Body of pancreas (tissue), 4 donors: ENCODE measurements around the gene IL1RAPL1.

ENCODE experiments used
- POLR2A ChIP-seq, 3 donors: fragments of 450-650 bp; IDR thresholded peaks; one replicate each; pipeline ENCODE4 v1.6.1; 2016; ENCODE audit warnings: antibody characterized with exemption in 3 of 3, mild to moderate bottlenecking in 2 of 3
- TF ChIP-seq, protein P1 (sequence below), 7 experiments: fragments of 450-650 bp in 4 of 7; fragments of 200-600 bp in 3 of 7; sonication (generic) in 3 of 7; IDR thresholded peaks; one replicate each; pipeline ENCODE4 v1.5.1; 2016 to 2019; ENCODE audit warnings: antibody characterized with exemption in 7 of 7

DNA sequence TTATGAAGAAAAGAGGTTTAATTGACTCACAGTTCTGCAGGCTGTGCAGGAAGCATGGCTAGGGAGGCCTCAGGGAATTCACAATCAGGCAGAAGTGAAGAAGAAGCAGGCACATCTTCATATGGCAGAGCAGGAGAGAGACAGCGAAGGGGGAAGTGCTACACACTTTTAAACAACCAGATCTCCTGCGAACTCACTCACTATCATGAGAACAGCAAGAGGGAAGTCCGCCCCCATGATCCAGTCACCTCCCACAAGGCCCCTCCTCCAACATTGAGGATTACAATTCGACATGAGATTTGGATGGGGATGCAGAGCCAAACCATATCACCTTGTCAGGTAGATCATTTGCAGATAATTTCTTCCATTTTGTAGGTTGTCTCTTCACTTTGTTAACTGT lies 1072.7 kb downstream of the IL1RAPL1 start:
- TF ChIP-seq, protein P1, sequence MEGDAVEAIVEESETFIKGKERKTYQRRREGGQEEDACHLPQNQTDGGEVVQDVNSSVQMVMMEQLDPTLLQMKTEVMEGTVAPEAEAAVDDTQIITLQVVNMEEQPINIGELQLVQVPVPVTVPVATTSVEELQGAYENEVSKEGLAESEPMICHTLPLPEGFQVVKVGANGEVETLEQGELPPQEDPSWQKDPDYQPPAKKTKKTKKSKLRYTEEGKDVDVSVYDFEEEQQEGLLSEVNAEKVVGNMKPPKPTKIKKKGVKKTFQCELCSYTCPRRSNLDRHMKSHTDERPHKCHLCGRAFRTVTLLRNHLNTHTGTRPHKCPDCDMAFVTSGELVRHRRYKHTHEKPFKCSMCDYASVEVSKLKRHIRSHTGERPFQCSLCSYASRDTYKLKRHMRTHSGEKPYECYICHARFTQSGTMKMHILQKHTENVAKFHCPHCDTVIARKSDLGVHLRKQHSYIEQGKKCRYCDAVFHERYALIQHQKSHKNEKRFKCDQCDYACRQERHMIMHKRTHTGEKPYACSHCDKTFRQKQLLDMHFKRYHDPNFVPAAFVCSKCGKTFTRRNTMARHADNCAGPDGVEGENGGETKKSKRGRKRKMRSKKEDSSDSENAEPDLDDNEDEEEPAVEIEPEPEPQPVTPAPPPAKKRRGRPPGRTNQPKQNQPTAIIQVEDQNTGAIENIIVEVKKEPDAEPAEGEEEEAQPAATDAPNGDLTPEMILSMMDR (IDR thresholded peaks at IDR 0.05): no peak
- TF ChIP-seq POLR2A (IDR thresholded peaks at IDR 0.05): no peak
